HepG2 (cell line): ENCODE measurements around the gene ZSCAN32. TPM values are rescaled to one million over a fixed set of nuclear protein-coding genes. Genes with fewer than 3 reads are reported as not detected.

Experiments used
- ATAC-seq: fragments of 200-7000 bp; cut with Tn5 transposase; 3 replicates; pipeline ENCODE4 v1.9.1; 2020; ENCODE audit warnings: mild to moderate bottlenecking, moderate library complexity
- BruUV-seq: library from RNA; stranded (reverse); fragments of 400-500 nt; replicated peaks from 2 replicates; lab custom pipeline; 2021; lab: Mats Ljungman, UMichigan
- CTCF ChIA-PET: fragments of 300-600 bp; formaldehyde crosslinking; extraction: SDS; loops from one replicate; lab custom pipeline; 2021; ENCODE audit warnings: low total read pairs, inconsistent platforms, low intra/inter-chr PET ratio; lab: Yijun Ruan, JAX
- POLR2A ChIA-PET: fragments of 350-600 bp; sonication (Branson Sonifier 250); formaldehyde crosslinking; loops from one replicate; lab custom pipeline; 2020; ENCODE audit warnings: antibody characterized with exemption, inconsistent platforms; lab: Yijun Ruan, JAX
- DNase-seq: peaks from one replicate; pipeline ENCODE4 v3.0.0-alpha.2; 2015; ENCODE audit warnings: low spot score
- FAIRE-seq: peaks from 3 replicates; lab custom pipeline; 2011; peaks lifted over from hg19 to GRCh38; lab: Jason Lieb, UNC
- H2AFZ ChIP-seq: one replicate; pipeline ENCODE4 v1.6.1; 2011; ENCODE audit warnings: low read length, inconsistent platforms
- H3K27ac ChIP-seq: fragments of 300-600 bp; 3 replicates; pipeline ENCODE4 v1.8.0; 2011; ENCODE audit warnings: mixed run types, mild to moderate bottlenecking, mixed read lengths, low read length, inconsistent platforms; ENCODE audit not compliant: insufficient read depth; ENCODE audit errors: extremely low read length
- H3K27me3 ChIP-seq, 2 experiments: fragments of 200-600 bp in 1 of 2; 2 replicates in 1 of 2; 3 replicates in 1 of 2; pipeline versions ENCODE4 v1.6.0 to v1.8.0; 2011; ENCODE audit warnings: low read length in 2 of 2, mild to moderate bottlenecking in 2 of 2, moderate library complexity in 2 of 2, inconsistent platforms in 1 of 2; ENCODE audit not compliant: insufficient read depth in 2 of 2, control insufficient read depth in 1 of 2
- H3K36me3 ChIP-seq, 2 experiments: fragments of 200-600 bp in 1 of 2; replicated peaks in 1 of 2; 2 replicates in 1 of 2; 3 replicates in 1 of 2; pipeline versions ENCODE4 v1.5.1 to v1.8.0; 2011; ENCODE audit warnings: low read length in 2 of 2, inconsistent platforms in 1 of 2; ENCODE audit not compliant: insufficient read depth in 2 of 2, control insufficient read depth in 1 of 2
- H3K4me1 ChIP-seq: 2 replicates; pipeline ENCODE4 v1.5.1; 2012; ENCODE audit warnings: low read length, inconsistent platforms; ENCODE audit not compliant: insufficient read depth
- H3K4me2 ChIP-seq: 2 replicates; pipeline ENCODE4 v1.6.0; 2011; ENCODE audit warnings: low read depth, low read length, inconsistent platforms
- H3K4me3 ChIP-seq, 3 experiments: fragments of 200-600 bp in 1 of 3; sonication (generic), shearing (Covaris generic) in 1 of 3; replicated peaks in 1 of 3; 2 replicates each; pipeline ENCODE4 v1.5.1; 2011 to 2016; ENCODE audit warnings: low read length in 3 of 3, inconsistent platforms in 2 of 3, low read depth in 2 of 3, mild to moderate bottlenecking in 2 of 3, control low read depth in 1 of 3, mixed read lengths in 1 of 3; ENCODE audit not compliant: insufficient read depth in 1 of 3
- H3K79me2 ChIP-seq: one replicate; pipeline ENCODE4 v1.6.1; 2011; ENCODE audit warnings: low read length, inconsistent platforms; ENCODE audit not compliant: insufficient read depth
- H3K9ac ChIP-seq: 2 replicates; pipeline ENCODE4 v1.6.0; 2011; ENCODE audit warnings: mild to moderate bottlenecking, low read depth, low read length, inconsistent platforms; ENCODE audit not compliant: insufficient read depth
- H3K9me3 ChIP-seq: 2 replicates; pipeline ENCODE4 v1.5.1; 2012; ENCODE audit warnings: mild to moderate bottlenecking, low read length
- H4K20me1 ChIP-seq: 2 replicates; pipeline ENCODE4 v1.6.0; 2011; ENCODE audit warnings: inconsistent platforms, mild to moderate bottlenecking, low read length, moderate library complexity; ENCODE audit not compliant: insufficient read depth
- ATF7 ChIP-seq, 2 experiments: fragments of 450-650 bp in 1 of 2; sonication (generic) in 1 of 2; formaldehyde crosslinking in 1 of 2; IDR thresholded peaks; 2 replicates each; pipeline versions ENCODE4 v1.4.0 to v1.6.1; 2016 to 2020; ENCODE audit warnings: antibody characterized with exemption in 1 of 2, mild to moderate bottlenecking in 1 of 2, missing genetic modification reagents in 1 of 2
- CHD4 ChIP-seq: fragments of 200-600 bp; sonication (generic); IDR thresholded peaks from 2 replicates; pipeline ENCODE4 v1.7.0; 2017; ENCODE audit warnings: mild to moderate bottlenecking, low read length, borderline replicate concordance
- FOXM1 ChIP-seq: sonication (generic); formaldehyde crosslinking; IDR thresholded peaks from 2 replicates; pipeline ENCODE4 v1.5.0; 2020; ENCODE audit warnings: missing genetic modification reagents
- GTF2F1 ChIP-seq: fragments of 150-350 bp; IDR thresholded peaks from 2 replicates; pipeline ENCODE4 v1.6.1; 2014; ENCODE audit warnings: low read length
- HCFC1 ChIP-seq: fragments of 150-350 bp; IDR thresholded peaks from 2 replicates; pipeline ENCODE4 v1.6.1; 2014; ENCODE audit warnings: low read depth, low read length
- KAT8 ChIP-seq: IDR thresholded peaks from 2 replicates; pipeline ENCODE4 v1.6.1; 2016; ENCODE audit warnings: missing genetic modification reagents, missing compliant biosample characterization
- KLF13 ChIP-seq: sonication (generic); formaldehyde crosslinking; IDR thresholded peaks from 2 replicates; pipeline ENCODE4 v1.4.0; 2020; ENCODE audit warnings: mild to moderate bottlenecking, missing genetic modification reagents
- NFYB ChIP-seq: sonication (generic); formaldehyde crosslinking; IDR thresholded peaks from 2 replicates; pipeline ENCODE4 v1.4.0; 2020; ENCODE audit warnings: missing genetic modification reagents
- PCBP1 ChIP-seq: fragments of 200-400 bp; formaldehyde crosslinking; IDR thresholded peaks from 2 replicates; pipeline ENCODE4 v1.6.1; 2017; ENCODE audit warnings: mild to moderate bottlenecking, low read depth, low read length, borderline replicate concordance
- SAFB2 ChIP-seq: sonication (generic); formaldehyde crosslinking; IDR thresholded peaks from 2 replicates; pipeline ENCODE4 v1.5.1; 2020; ENCODE audit warnings: missing genetic modification reagents, low read depth, mild to moderate bottlenecking, borderline replicate concordance
- SMAD3 ChIP-seq: sonication (generic); formaldehyde crosslinking; IDR thresholded peaks from 2 replicates; pipeline ENCODE4 v1.4.0; 2020; ENCODE audit warnings: missing genetic modification reagents
- TEF ChIP-seq: sonication (generic); formaldehyde crosslinking; IDR thresholded peaks from 2 replicates; pipeline ENCODE4 v1.5.0; 2020; ENCODE audit warnings: missing genetic modification reagents
- THAP11 ChIP-seq: IDR thresholded peaks from 2 replicates; pipeline ENCODE4 v1.6.1; 2016; ENCODE audit warnings: missing biosample characterization, missing genetic modification reagents
- U2AF2 ChIP-seq: fragments of 200-400 bp; formaldehyde crosslinking; IDR thresholded peaks from 2 replicates; pipeline ENCODE4 v1.6.1; 2017; ENCODE audit warnings: low read depth, mild to moderate bottlenecking, low read length
- XBP1 ChIP-seq: sonication (generic); formaldehyde crosslinking; IDR thresholded peaks from 2 replicates; pipeline ENCODE4 v1.5.0; 2020; ENCODE audit warnings: missing genetic modification reagents
- ZBTB3 ChIP-seq: sonication (generic); formaldehyde crosslinking; IDR thresholded peaks from 2 replicates; pipeline ENCODE4 v1.4.0; 2020; ENCODE audit warnings: low read depth, mild to moderate bottlenecking, moderate library complexity, missing genetic modification reagents, borderline replicate concordance
- ZBTB42 ChIP-seq: sonication (generic); formaldehyde crosslinking; IDR thresholded peaks from 2 replicates; pipeline ENCODE4 v1.5.0; 2020; ENCODE audit warnings: mild to moderate bottlenecking, missing genetic modification reagents
- ZFP37 ChIP-seq: sonication (generic); formaldehyde crosslinking; IDR thresholded peaks from 2 replicates; pipeline ENCODE4 v1.4.0; 2020; ENCODE audit warnings: missing genetic modification reagents, borderline replicate concordance
- ZMYM2 ChIP-seq: sonication (generic); formaldehyde crosslinking; IDR thresholded peaks from 2 replicates; pipeline ENCODE4 v1.8.0; 2022; ENCODE audit warnings: mild to moderate bottlenecking, missing genetic modification reagents
- ZNF225 ChIP-seq: sonication (generic); formaldehyde crosslinking; IDR thresholded peaks from 2 replicates; pipeline ENCODE4 v1.4.0; 2020; ENCODE audit warnings: mild to moderate bottlenecking, missing genetic modification reagents
- ZNF326 ChIP-seq: sonication (generic); formaldehyde crosslinking; IDR thresholded peaks from 2 replicates; pipeline ENCODE4 v1.4.0; 2020; ENCODE audit warnings: missing genetic modification reagents, borderline replicate concordance
- ZNF34 ChIP-seq: sonication (generic); formaldehyde crosslinking; IDR thresholded peaks from 2 replicates; pipeline ENCODE4 v1.4.0; 2020; ENCODE audit warnings: mild to moderate bottlenecking, missing genetic modification reagents, borderline replicate concordance
- ZNF512 ChIP-seq: sonication (generic); formaldehyde crosslinking; IDR thresholded peaks from 2 replicates; pipeline ENCODE4 v1.4.0; 2020; ENCODE audit warnings: mild to moderate bottlenecking, missing genetic modification reagents
- ZNF644 ChIP-seq: IDR thresholded peaks from 2 replicates; pipeline ENCODE4 v1.6.1; 2016; ENCODE audit warnings: low read depth
- WGBS: methylation state at CpG from one replicate; pipeline ENCODE4 v1.1.6; 2017; ENCODE audit warnings: low lambda C conversion rate; 5-methylcytosine and 5-hydroxymethylcytosine counted together
- in situ Hi-C: cut with HindIII; loops from 2 replicates; pipeline ENCODE4 v1.10.0; 2017; ENCODE audit warnings: low pct_unique_long_range_greater_than_20kb; ENCODE audit not compliant: extremely low pct_ligation_motif_present
- intact Hi-C: fragments of 100-400 bp; cut with micrococcal nuclease; formaldehyde crosslinking; loops from one replicate; pipeline ENCODE4 v1.10.0; 2022; ENCODE audit not compliant: unreplicated experiment
- polyA plus RNA-seq, 8 experiments: library from polyadenylated mRNA; depleted of rRNA in 3 of 8; stranded (reverse) in 7 of 8; unstranded in 1 of 8; fragments of >200 nt; fragmentation: Illumina TruSeq in 4 of 8; extraction: Trizol in 4 of 8; gene quantifications; 2 replicates each; pipeline versions ENCODE4 v1.2.1 to v1.2.3, GENCODE V29; 2011 to 2016; ENCODE audit warnings: low read depth in 4 of 8, missing spikeins in 1 of 8, mixed read lengths in 1 of 8; ENCODE audit not compliant: insufficient read depth in 1 of 8
- total RNA-seq, 5 experiments: library from RNA; depleted of rRNA; stranded (reverse); fragments of >200 nt; fragmentation: Illumina TruSeq; extraction: Trizol; gene quantifications; 2 replicates each; pipeline ENCODE4 v1.2.3, GENCODE V29; 2016; ENCODE audit warnings: low read depth in 1 of 5

ZSCAN32 gene
- total and polyA plus RNA-seq, 2 of the 13 experiments (the other 11 are each of a cell fraction or from before 2014, with no cell fraction given) = 10.7 to 12.8 TPM

GRCh38 chr16:3400446-3400778 is 392 bp downstream of the ZSCAN32 start:
- under 1% methylated on average over 14 of the region's 18 CpGs for WGBS
- Histone ChIP-seq H4K20me1 (no peaks in the 10 kb centered on the region), H3K9me3 (no peaks in the 10 kb centered on the region), H3K27ac (peak overlapping the region; percentile 73), H3K4me2 (peak overlapping the region; percentile 90), H3K36me3 (peaks cover 2 to 31% of the 10 kb centered on the region in 2 experiments; a peak in 4 of 5 replicates), H3K79me2 (peaks cover 31% of the 10 kb centered on the region), H3K4me1 (peaks cover 29% of the 10 kb centered on the region), H3K27me3 (no peaks in the 10 kb centered on the region; a peak in 1 of 5 replicates), H2AFZ (no peak overlapping the region), H3K4me3 (peak overlapping the region; percentile 90 to 94 (median 91)), H3K9ac (peak overlapping the region; percentile 95)
- intact Hi-C loops = loop anchor here (5.0 to 10.0 kb wide), 2 partner anchors 42 to 94 kb away; partner anchors contain the start of genes C16orf90, NAA60 and ZNF597
- BruUV-seq = TSS peak; percentile 78
- FAIRE-seq (no peak), ATAC-seq (no peak), DNase-seq (no peak)
- in situ Hi-C loops = no loop called here
- CTCF ChIA-PET = no interaction called here
- POLR2A ChIA-PET = interaction anchor here (0.8 to 3.4 kb wide), 12 partner anchors 11 to 457 kb away, joined by 3 to 33 read pairs (median 6); partner anchors contain the start of genes NAA60, ZNF263 and ZNF597
- TF ChIP-seq FOXM1 (CRISPR knock-in tag) = no peak
- no peak for TF ChIP-seq TEF (CRISPR knock-in tag)
- TF ChIP-seq ATF7 (IDR thresholded peaks at IDR 0.05) = no peak
- TF ChIP-seq ATF7 (CRISPR knock-in tag; IDR thresholded peaks at IDR 0.05) = 0 out of 2 replicates have a peak, but pooled peaks have one; percentile 33
- no peak for TF ChIP-seq SAFB2
- TF ChIP-seq ZMYM2 (CRISPR knock-in tag) = no peak
- no peak for TF ChIP-seq ZNF644 (CRISPR knock-in tag)
- TF ChIP-seq ZBTB3 (CRISPR knock-in tag) = 0 out of 2 replicates have a peak, but pooled peaks have one; percentile 56
- no peak for TF ChIP-seq U2AF2
- no peak for TF ChIP-seq ZNF326 (CRISPR knock-in tag)
- TF ChIP-seq KAT8 (CRISPR knock-in tag) = no peak
- TF ChIP-seq ZFP37 (CRISPR knock-in tag) = no peak
- no peak for TF ChIP-seq THAP11 (CRISPR knock-in tag)
- TF ChIP-seq ZNF34 (CRISPR knock-in tag) = no peak
- TF ChIP-seq CHD4 = no peak
- TF ChIP-seq SMAD3 (CRISPR knock-in tag) = no peak
- TF ChIP-seq HCFC1 = no peak
- TF ChIP-seq ZBTB42 (CRISPR knock-in tag) = no peak
- TF ChIP-seq ZNF225 (CRISPR knock-in tag) = no peak
- no peak for TF ChIP-seq ZNF512
- no peak for TF ChIP-seq NFYB
- TF ChIP-seq XBP1 (CRISPR knock-in tag) = no peak
- TF ChIP-seq GTF2F1 = no peak
- TF ChIP-seq KLF13 (CRISPR knock-in tag) = no peak
- no peak for TF ChIP-seq PCBP1
